Glutamatergic neuron (in vitro differentiated cells): ENCODE data around the gene TMED8. TPM values are rescaled to one million over a fixed set of nuclear protein-coding genes. Genes with fewer than 3 reads are reported as not detected.

Experiments used
- DNase-seq: peaks from one replicate; pipeline ENCODE4 v3.0.0; 2022
- H3K27ac Mint-ChIP-seq: one replicate; pipeline ENCODE4 v1.8.0; 2020; ENCODE audit warnings: mild to moderate bottlenecking, mixed read lengths, inconsistent platforms; ENCODE audit not compliant: unreplicated experiment
- H3K27me3 Mint-ChIP-seq: one replicate; pipeline ENCODE4 v1.8.0; 2020; ENCODE audit warnings: mild to moderate bottlenecking, moderate library complexity, mixed read lengths, inconsistent platforms; ENCODE audit not compliant: unreplicated experiment
- H3K36me3 Mint-ChIP-seq: one replicate; pipeline ENCODE4 v1.8.0; 2020; ENCODE audit warnings: mild to moderate bottlenecking, mixed read lengths, inconsistent platforms; ENCODE audit not compliant: unreplicated experiment
- H3K4me1 Mint-ChIP-seq: one replicate; pipeline ENCODE4 v1.8.0; 2020; ENCODE audit warnings: mild to moderate bottlenecking, low read depth, mixed read lengths, inconsistent platforms; ENCODE audit not compliant: unreplicated experiment
- H3K4me3 Mint-ChIP-seq: one replicate; pipeline ENCODE4 v1.8.0; 2020; ENCODE audit warnings: mild to moderate bottlenecking, mixed read lengths, inconsistent platforms; ENCODE audit not compliant: unreplicated experiment
- H3K9me3 Mint-ChIP-seq: one replicate; pipeline ENCODE4 v1.8.0; 2020; ENCODE audit warnings: mild to moderate bottlenecking, moderate library complexity, mixed read lengths, inconsistent platforms; ENCODE audit not compliant: unreplicated experiment
- total RNA-seq: library from RNA; stranded (reverse); fragmentation: NEBNext Ultra II Directional; extraction: Animal tissue kit (Norgen Biotek cat#: 25700); gene quantifications from one replicate; pipeline ENCODE4 v1.2.1, GENCODE V29; 2021; ENCODE audit not compliant: unreplicated experiment
- TF ChIP-seq, protein P1 (sequence below): fragments of 200-600 bp; sonication (generic); IDR thresholded peaks from one replicate; pipeline ENCODE4 v1.5.0; 2021; ENCODE audit not compliant: partially characterized antibody, unreplicated experiment

Gene TMED8
- total RNA-seq, 1 donor from 2014 or later, result 9.8 TPM

DNA sequence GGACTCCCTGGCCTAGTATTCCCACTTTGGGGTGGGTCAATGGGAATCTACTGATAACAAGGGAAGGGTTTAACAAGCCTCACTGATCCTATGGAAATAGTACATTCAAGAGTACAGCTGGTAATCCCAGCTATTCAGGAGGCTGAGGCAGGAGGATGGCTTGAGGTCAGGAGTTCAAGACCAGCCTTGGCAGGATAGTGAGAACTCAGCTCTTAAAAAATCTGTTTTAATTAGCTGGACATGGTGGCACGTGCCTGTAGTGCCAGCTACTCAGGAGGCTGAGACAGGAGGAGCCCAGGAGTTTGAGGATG, 60.7 kb downstream of the TMED8 start:
- Mint-ChIP-seq H3K36me3 (no peaks in the 10 kb centered on the region), H3K27me3 (peaks cover 4% of the 10 kb centered on the region), H3K4me3 (no peak overlapping the region), H3K9me3 (peaks cover 5% of the 10 kb centered on the region), H3K27ac (no peak overlapping the region), H3K4me1 (no peaks in the 10 kb centered on the region)
- no peak for DNase-seq
- TF ChIP-seq, protein P1, sequence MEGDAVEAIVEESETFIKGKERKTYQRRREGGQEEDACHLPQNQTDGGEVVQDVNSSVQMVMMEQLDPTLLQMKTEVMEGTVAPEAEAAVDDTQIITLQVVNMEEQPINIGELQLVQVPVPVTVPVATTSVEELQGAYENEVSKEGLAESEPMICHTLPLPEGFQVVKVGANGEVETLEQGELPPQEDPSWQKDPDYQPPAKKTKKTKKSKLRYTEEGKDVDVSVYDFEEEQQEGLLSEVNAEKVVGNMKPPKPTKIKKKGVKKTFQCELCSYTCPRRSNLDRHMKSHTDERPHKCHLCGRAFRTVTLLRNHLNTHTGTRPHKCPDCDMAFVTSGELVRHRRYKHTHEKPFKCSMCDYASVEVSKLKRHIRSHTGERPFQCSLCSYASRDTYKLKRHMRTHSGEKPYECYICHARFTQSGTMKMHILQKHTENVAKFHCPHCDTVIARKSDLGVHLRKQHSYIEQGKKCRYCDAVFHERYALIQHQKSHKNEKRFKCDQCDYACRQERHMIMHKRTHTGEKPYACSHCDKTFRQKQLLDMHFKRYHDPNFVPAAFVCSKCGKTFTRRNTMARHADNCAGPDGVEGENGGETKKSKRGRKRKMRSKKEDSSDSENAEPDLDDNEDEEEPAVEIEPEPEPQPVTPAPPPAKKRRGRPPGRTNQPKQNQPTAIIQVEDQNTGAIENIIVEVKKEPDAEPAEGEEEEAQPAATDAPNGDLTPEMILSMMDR, result peak; percentile 31

DNA sequence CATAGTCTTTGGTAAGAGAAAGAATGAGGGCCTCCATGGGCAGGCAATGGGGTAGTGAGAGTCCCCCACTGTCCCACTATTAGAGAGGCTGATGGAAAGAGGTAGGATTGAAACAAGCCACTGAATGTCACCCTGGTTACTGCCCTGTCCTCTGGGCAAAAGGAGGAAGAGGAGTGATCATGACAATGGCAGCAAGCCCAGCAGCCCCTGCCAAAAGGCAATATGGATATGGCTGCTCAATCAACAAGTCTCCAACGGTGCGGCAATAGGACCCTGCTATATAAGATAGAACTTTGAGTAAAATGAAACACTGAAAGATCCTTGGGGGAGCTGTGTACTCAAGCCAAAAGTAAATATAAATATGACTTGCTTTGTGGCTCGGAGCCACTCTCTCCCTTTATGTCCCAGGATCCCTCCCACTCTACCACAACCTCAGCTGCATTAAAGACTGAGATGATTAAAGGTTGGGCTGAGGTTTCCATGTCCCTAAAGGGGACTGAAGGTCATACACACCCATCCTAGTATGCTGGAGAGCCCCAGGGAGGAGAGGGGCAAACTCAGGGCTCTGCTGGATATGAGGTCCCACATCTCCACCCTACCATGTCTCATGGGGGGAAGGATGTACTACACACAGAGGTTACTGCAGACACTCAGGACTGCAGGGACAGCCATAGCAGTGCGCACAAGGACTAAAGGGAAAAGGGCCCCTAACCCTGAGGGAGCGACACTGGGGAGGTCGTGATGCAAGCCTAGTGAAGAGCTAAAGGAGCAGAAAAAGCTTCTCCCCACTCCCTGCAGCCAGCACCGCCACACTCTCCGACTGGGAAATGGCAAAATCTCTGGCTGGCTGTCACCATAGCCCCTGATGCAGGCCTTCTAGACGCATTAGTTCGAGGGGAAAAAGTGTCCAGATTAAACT, 62.1 kb downstream of the TMED8 start:
- H3K27ac Mint-ChIP-seq, result peak overlapping the region; percentile 19

DNA sequence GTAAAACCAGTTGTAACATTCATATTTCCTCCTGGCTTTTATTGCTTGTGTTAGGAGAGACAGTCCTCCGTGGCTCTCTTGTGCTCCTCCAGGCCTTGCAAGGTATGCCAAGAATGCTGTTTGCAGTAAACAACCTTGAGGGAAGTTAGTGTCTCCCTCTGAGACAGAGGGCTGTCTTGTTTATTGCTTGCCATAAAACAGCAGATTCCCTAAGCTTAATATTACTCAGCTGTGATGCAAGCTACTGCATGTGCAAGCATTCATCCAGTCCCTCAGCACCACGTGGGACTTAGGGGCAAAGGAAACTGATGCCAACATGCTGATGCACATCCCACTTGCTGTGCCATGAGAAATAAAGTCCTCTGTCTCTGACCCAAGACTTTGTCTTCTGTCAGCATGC, 62.9 kb downstream of the TMED8 start:
- no peak for DNase-seq
- no peaks in the 10 kb centered on the region for H3K27me3 Mint-ChIP-seq
- H3K9me3 Mint-ChIP-seq, result no peaks in the 10 kb centered on the region
- H3K27ac Mint-ChIP-seq, result no peak overlapping the region
- no peaks in the 10 kb centered on the region for H3K36me3 Mint-ChIP-seq
- TF ChIP-seq, protein P1, result no peak
- peaks cover 4% of the 10 kb centered on the region for H3K4me1 Mint-ChIP-seq
- no peak overlapping the region for H3K4me3 Mint-ChIP-seq

More for the DNA sequence above, 62.1 kb downstream of the TMED8 start:
- H3K4me1 Mint-ChIP-seq, result no peaks in the 10 kb centered on the region
- DNase-seq, result no peak
- H3K27me3 Mint-ChIP-seq, result no peaks in the 10 kb centered on the region
- peak overlapping the region; percentile 32 for H3K4me3 Mint-ChIP-seq
- TF ChIP-seq, protein P1, result no peak
- H3K9me3 Mint-ChIP-seq, result peaks cover under 1% of the 10 kb centered on the region
- H3K36me3 Mint-ChIP-seq, result no peaks in the 10 kb centered on the region

DNA sequence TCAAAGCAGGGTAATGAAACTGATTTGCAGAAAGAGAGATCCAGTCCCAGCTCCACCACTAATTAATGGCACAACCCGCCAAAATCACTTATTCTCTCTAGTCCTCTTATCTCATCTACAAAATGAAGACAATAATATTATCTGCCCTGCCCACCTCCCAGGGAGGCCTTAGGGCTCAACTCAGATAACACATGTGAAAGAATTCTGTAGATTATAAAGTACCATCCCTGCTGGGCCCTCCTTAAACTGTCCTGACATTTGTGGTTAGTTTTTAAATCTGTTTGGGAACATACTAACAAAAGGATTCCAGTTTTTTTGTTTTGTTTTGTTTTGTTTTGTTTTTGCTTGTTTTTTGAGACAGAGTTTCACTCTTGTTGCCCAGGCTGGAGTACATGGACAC, 63.5 kb downstream of the TMED8 start:
- Mint-ChIP-seq H3K4me3 (no peak overlapping the region), H3K27ac (no peak overlapping the region), H3K9me3 (no peaks in the 10 kb centered on the region), H3K27me3 (no peaks in the 10 kb centered on the region), H3K4me1 (peaks cover 6% of the 10 kb centered on the region), H3K36me3 (no peaks in the 10 kb centered on the region)
- TF ChIP-seq, protein P1, result no peak
- DNase-seq, result no peak

DNA sequence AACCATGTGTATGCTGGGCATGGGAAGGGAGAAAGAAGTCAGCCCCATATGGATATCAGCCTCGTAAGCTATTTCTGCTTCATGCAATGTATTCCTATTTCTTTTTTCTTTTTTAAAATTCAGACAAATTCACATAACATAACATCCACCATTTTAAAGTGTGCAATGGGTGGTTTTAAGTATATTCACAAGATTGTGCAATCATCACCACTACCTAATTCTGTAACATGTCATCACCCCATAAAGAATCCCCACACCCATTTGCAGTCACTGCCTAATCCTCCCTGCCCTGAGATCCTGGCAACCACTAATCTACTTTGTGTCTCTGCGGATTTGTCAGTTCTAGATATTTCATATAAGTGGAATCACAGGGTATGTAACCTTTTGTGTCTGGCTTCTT, 65.7 kb downstream of the TMED8 start:
- TF ChIP-seq, protein P1, result no peak

More for the DNA sequence above, 65.7 kb downstream of the TMED8 start:
- peaks cover 15% of the 10 kb centered on the region for H3K4me1 Mint-ChIP-seq
- H3K4me3 Mint-ChIP-seq, result no peak overlapping the region
- H3K9me3 Mint-ChIP-seq, result no peaks in the 10 kb centered on the region
- H3K36me3 Mint-ChIP-seq, result no peaks in the 10 kb centered on the region
- no peaks in the 10 kb centered on the region for H3K27me3 Mint-ChIP-seq
- no peak for DNase-seq
- no peak overlapping the region for H3K27ac Mint-ChIP-seq
